Measurements from ENCODE around the gene IGF1R.

The IGF1R gene

DNA sequence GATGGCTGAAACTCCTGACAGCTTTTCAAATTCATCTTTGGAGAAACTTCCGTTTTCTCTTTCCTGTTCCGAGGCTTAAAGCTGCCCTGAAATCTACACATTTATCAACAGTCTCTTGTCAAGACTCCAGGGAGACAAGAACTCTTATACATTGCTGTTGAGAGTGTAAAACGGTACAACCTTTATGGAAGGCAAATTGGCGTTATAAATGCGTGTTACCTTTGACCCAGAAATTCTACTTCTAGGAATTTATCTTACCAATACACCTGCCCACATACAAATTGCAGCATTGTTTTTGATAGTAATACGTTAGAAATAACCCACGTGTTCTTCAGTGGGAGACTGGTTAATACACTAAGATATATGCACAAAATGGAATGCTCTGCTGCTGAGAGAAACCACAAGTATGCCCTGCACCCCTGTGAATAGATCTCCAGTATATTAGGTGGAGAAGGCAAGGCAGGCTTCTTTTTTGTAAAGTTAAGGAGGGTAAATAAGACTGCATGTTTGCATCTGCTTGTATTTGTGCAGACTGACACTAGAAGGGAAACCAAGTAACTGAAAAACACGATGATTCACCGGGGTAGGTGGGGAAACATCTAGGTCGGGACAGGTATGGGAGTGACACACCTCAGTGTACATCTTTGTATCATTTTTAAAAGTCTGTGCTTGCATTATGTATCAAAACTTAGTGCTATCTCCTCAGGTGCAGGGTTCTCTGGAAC lies 97.5 kb downstream of the IGF1R start:
- DNase-seq (ENCODE audit: low read depth in 2 of 2): no peak

DNA sequence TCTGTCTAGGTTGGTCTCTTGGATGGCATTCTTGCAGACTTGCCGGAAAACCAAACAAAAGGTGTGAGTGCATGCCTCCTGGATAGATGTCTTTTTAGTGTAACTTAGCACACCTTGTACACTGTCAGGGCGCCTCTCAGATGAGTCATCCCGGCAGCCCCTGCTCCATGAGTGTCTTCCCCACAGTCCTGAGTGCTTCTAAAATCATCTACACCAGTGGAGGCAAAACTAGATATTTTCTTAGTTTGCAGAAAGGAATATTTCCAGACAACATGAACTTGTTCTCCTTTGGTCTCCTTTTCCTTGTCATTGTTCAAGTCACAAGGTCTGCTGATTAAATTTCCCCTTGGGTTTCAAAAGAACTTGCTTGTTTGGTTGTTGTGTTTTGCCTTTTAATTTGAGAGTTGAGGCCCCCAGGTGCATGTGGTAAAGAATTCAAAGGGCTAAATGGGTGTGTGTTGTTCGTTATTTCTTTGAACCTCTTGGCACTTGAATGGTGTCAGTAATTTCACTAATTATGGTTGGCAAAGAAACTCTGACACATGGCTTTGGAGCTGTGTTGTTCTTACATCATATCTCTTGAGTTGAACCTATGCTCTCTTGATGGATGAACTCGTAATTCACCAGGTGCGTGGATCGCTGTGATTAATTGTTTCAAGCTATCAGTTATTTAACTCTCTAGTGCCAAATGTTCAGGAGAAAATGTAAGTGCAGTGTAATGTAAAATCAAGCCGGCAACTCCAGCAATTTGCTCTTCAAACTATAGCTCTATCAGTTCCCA lies 98.2 kb downstream of the IGF1R start:
- no peak for DNase-seq (ENCODE audit: low read depth in 2 of 2)

DNA sequence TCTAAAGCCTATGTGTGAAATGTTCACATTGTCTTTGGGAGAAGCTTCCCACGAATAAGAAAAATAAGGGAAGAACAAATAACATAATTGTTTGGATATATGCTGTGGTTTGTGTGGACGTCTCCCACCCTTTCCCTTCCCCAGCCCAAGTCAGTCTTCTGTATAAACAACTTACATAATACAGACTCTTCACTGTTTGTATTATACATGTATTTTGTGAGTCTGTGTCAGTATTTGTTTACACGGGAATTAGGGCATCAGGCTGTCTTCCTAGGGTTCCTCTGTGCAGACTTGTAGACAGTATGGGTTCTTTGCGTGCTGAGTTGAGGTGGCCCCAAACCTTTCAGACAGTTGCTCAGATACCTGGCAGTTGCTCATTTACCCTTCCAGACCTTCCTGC lies 103.4 kb downstream of the IGF1R start:
- no peak for DNase-seq (ENCODE audit: low read depth in 2 of 2)

DNA sequence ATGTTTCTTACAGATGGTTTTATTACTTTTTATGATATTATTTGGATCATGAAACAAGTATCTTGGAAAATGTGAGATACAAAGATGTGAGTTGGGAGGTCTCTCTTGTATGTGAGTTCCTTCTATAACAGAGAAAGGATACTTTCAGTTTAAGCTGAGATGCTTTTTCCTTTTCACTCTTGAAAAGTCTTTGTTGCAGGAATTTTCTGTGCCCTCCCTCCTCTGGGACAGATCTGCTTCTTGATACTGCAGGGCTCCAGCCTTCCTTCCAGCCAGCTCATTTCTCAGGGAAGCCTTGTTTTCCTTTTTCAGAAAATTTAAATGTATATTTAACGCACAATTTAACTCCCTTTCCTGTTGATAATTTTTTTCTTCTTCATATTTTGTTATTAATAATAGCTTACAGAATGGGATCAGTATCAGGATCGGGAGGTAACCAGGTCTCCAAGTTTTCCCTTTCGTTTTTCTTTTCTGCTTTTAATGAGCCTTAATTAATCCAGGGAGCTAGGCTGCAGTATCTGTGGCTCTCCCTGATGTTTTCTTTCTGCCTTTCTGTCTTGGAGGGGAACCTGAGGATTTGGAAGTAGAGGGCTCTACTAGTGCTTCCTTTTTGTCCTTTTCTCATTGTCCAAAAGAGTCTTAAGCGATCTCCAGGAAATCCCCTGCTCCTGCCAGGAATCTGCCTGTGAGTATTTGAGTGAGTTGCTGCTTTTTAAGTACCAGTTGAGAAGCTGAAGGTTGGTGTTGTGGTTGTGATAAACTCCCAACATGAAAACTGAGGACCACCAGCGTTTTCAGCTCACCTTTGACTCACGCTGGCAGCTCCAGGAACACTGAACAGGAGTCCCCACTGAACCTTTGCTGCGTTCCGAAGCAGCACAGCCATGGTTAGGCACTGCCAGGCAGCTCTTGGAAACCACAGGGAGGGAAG lies 105.7 kb downstream of the IGF1R start:
- DNase-seq (ENCODE audit: low read depth in 2 of 2): no peak

DNA sequence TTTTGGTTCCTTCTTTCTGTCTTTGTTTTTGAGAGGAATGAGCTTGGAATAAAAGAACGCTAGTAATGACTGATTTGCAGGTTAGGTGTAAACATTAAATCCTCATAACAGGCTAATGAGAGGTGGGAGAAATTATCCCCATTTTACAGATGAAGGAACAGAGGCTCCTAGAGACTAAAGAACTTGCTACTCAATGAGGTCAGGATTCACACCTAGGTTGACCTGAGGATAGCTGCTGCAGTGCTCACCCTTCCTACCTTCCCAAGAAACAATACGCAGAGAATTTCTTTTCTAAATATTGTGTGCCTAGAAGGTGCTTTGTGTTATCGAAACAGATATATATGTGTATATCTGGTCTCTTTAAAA lies 106.3 kb downstream of the IGF1R start:
- DNase-seq (ENCODE audit: low read depth in 2 of 2): no peak

DNA sequence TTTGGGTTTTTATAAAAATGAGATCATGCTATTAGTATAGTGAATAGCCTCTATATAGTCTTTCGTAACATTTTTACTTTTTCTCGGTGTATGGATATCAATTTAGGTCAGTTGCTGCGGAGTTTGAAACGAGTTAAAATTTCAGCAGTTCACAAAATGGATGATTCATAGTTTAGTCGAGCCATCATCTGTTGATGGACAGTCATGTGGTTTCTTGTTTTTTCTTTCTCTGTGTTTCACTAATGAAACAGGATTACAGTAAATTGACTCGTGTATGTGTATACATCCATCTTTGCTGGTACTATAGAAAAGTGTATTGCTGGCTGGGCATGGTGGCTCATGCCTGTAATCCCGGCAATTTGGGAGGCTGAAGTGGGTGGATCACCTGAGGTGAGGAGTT lies 106.8 kb downstream of the IGF1R start:
- no peak for DNase-seq (ENCODE audit: low read depth in 2 of 2)

DNA sequence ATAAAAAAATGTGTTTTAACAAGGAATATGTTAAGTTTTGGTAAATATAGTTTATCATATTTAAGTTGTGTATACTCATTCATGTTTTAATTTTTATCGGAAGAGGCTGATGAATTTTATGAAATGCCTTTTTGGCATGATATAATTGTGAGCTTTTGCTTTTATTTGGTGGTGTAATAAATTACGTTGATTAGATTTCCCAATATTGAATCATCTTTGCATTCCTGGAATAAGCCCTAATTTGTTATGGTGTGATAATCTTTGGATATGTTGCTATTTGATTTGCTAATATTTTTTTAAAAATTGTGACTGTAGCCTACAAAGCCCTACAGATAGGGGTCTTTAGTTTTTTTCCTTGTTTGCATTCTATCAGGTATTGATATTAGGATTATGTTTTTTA lies 107.4 kb downstream of the IGF1R start:
- DNase-seq (ENCODE audit: low read depth in 2 of 2): no peak

DNA sequence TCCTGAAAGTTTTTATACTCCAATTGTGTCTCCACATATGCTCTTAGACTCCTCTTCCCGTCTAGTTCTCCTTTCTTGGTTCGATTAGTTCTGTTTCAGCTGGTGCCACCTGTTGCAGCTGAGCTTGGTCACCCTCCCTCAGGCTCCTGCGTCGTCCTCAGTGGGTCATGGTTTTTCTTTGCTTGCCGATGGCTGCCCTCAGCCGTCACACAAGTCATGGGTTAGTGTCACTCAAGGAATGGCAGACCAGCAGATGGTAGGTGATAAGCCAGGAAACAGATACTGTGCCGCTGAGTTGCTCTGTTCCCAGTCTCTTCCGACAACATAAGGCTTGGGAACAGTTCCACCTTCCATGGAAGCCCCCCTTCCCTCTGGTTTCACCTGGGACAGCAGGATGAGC lies 109.9 kb downstream of the IGF1R start:
- DNase-seq (ENCODE audit: low read depth in 2 of 2): no peak

DNA sequence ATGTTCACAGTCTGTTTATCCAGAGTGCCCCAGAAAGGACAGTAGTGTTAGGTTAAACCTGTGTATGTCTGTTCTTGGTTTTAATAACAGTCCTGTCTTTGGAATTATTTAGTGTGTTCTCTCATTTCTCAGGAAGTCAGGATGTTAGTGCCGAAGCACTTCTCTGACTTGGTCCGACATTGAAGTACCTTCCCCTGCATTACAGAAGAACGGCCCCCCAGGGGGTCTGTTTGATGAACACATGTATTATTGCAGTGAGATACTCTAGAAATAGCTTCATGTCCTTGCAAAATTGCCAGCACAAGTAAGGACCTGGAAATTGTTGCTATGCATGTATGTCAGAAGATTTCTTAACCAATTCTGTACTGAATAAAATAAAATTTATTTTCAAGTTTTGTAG lies 110.9 kb downstream of the IGF1R start:
- no peak for DNase-seq (ENCODE audit: low read depth in 2 of 2)

DNA sequence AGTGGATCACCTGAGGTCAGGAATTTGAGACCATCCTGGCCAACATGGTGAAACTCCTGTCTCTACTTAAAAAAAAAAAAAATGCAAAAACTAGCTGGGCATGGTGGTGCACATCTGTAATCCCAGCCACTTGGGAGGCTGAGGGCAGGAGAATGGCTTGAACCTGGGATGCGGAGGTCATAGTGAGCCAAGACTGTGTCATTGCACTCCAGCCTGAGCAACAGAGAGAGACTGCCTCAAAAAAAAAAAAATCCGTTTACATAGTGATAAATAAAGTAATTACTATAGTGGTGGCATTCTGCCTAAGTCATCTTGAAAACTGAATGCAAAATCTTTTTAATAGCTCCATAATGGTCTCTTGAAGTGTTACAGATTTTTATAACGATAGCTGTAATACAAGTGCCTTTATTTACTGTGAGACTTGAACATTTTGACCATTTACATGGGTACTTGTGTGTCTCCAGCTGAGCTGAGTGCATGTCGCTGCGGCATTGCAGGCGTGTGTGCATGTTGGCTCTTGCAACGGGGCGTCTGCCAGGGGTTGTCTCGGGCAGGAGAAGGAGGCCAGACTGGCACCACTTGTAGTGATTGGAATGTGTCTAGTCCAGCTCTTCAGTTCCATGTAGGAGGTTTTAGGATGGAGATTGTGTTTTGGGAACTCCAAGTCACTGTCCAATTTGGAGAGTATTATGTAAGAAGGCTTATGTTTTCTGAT lies 111.9 kb downstream of the IGF1R start:
- DNase-seq (ENCODE audit: low read depth in 2 of 2): no peak

DNA sequence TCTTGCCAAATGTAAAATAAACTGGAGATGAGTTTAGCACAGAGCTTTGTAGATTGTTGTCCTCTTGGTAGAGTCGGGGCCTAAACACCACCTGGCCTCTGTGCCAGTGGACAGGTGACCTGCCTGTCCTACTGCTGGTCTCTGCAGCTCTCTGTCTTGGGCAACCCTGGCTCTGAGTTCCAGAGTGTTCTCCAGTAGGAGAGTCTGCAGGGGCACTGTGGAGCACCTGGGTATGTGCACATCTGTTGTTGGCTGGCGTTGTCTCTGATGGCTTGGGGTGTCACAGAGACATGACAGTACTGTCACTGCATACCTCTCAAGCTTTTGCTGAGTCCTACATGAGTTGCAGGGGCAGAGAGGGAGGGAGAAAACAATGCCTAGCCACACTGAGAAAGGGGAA lies 112.6 kb downstream of the IGF1R start:
- DNase-seq (ENCODE audit: low read depth in 2 of 2): no peak

DNA sequence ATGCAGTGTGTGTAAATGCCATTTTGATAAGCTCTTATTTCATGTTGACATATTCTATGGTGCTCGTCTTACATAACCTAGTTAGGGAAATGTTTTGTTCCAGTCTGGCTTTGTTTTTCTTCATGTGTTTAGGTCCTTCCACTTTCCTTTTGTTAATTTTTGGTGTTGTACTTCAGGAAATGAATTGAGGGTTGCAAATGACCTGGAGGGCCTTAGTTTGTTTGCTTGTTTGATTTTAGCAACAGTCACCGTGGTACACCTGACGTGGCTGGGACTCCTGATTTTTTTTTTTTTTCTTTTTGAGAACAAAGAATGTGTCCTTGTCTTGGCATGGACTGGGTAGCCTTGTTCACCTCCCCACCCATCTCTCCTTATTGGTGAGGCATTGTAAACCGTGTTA lies 114.8 kb downstream of the IGF1R start:
- DNase-seq (ENCODE audit: low read depth in 2 of 2): no peak

DNA sequence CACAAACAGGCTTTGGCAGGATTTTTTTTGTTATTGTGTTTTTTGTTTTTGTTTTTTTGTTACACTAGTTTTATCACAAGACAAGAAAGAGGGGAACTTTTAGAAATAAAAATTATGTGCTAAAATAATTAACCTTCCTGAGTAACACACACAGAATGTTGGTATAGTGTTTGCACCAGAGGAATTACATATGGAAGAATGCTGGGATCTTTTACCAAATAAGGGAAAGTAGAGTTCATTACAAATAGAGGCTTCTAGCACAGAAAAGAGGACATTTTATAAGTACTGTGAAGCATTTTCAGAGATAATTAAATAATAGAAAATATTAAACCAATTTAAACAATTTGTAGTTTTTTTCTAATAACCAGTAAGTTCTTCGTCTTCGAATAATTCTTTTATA lies 116.0 kb downstream of the IGF1R start:
- no peak for DNase-seq (ENCODE audit: low read depth in 2 of 2)

DNA sequence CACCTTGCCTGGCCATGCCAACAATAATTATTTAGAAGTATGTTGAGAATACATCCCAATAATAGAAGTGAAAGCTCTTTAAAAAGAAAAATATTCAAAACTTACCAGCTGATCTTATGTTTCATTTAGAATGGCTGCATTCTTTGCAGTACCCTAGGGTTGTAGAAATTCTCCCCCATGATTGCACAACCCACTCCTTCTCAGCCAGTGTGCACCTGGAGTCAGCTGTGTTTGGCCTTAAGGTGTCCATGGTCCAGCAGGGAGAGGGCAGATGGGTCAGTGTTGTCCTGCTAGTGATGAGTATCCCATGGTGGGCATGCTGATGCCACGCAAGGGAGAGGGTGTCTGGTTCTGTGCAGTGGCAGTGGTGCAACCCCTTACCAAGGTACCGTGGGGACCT lies 117.3 kb downstream of the IGF1R start:
- DNase-seq (ENCODE audit: low read depth in 2 of 2): no peak

DNA sequence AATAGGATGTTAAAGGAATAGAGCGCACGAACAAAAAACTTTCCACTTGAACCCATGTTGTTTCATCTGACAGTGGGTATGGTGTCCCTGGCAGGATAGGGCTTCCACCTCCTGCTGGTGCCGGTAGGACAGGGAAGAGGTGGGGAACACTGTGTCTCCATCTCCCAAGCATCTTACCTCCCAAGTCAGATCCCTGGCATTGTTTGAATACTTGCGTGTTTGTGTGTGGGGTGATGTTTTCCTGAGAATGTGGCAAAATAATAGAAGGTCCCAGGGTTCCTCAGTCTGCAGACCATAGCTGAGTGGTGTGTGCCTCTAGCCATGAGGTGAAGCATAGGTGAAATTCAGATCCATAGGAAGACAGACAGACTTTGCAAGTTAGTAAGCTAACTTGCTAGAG lies 119.4 kb downstream of the IGF1R start:
- DNase-seq (ENCODE audit: low read depth in 2 of 2): no peak

DNA sequence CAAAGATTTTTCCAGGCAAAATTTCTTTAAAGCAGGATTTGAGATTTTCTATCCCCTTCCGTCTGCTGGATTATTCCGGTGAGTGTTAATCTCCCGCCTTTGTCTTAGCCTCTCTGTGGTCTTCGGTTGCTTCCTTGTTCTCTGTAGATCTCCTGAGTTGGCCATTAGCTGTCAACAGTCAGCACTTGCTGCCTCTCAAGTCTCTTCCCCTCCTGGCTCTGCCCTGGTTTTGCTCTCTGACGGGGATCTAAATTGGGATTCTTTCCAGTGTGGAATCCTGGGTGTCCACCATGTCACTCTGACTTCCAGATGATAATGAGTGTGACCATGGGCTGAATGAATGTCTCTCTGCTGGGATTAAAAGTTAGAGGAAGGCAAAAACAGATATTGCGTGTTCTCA lies 121.5 kb downstream of the IGF1R start:
- DNase-seq (ENCODE audit: low read depth in 2 of 2): no peak

DNA sequence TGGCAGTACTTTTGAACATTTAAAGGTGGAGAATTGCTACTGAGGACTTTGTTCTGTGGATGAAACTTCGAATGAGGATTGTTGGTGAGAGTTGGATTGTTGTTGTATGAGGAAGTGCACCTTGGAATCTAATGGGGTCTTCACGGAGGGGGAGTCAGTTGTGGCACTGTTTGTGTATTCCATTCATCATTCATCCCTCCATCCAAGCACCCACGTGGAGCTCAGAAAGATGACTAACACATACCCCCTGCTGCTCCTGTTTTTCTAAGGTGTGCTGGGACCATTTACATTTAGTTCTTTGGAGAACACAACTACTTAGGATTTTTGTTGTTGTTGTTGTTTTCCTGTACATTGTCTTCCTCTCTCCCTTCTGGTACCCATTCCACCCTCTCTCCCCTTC lies 122.6 kb downstream of the IGF1R start:
- no peak for DNase-seq (ENCODE audit: low read depth in 2 of 2)

DNA sequence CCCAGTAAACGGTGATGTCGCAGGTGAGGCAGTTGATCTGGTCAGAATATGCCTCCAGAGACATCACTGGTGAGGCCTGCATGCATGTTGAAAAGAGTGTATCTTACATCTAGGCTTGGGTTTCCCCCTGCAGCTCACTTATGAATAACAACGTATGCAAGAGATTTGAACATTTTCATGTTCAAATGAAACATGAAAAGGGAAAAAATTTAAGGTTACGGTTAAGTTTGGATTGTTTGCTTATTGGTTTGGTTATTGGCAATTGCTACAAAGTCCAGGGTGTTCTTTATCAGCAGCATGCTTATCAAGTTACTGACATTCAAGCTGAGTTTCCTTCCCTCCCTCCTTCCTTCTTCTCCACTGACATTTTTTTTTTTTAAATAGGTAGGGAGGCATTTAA lies 123.2 kb downstream of the IGF1R start:
- DNase-seq (ENCODE audit: low read depth in 2 of 2): no peak

DNA sequence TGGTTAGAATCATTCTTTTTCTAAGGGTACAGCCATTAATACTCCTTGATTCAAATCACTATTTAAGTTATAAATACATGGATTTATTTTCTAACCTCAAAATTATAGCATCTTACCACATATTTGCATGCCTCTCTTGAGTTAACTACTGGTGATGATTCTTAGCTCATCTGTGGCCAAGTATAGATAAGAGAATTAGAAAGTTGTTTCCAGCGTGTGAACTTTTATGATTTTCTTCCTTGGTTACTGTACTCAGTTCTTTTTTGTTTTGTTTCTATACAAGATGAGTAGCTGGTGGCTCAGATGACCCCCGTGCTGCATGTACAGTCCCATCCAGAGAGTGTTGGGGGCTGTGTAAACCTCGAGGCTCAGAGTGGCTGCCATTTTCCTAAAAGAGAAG lies 124.6 kb downstream of the IGF1R start:
- no peak for DNase-seq (ENCODE audit: low read depth in 2 of 2)

DNA sequence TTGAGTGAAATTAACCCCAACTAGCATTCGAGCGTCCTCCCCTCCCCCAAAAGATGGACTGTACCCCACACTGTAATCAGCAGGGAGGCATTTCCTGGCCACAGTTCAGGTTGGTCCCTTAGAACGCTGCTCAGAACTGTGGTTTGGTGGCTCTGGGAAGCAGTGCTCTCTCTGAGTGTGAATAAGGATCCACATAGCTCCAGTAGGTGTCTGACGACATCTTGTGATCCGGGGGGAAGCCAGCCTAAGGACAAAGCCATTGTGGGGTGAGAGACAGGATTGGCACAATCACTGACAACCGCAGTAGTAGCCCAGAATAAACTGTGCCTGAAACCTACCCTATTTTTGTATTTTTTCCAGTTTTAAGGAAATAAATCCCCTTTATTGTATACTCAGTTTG lies 125.3 kb downstream of the IGF1R start:
- no peak for DNase-seq (ENCODE audit: low read depth in 2 of 2)

DNA sequence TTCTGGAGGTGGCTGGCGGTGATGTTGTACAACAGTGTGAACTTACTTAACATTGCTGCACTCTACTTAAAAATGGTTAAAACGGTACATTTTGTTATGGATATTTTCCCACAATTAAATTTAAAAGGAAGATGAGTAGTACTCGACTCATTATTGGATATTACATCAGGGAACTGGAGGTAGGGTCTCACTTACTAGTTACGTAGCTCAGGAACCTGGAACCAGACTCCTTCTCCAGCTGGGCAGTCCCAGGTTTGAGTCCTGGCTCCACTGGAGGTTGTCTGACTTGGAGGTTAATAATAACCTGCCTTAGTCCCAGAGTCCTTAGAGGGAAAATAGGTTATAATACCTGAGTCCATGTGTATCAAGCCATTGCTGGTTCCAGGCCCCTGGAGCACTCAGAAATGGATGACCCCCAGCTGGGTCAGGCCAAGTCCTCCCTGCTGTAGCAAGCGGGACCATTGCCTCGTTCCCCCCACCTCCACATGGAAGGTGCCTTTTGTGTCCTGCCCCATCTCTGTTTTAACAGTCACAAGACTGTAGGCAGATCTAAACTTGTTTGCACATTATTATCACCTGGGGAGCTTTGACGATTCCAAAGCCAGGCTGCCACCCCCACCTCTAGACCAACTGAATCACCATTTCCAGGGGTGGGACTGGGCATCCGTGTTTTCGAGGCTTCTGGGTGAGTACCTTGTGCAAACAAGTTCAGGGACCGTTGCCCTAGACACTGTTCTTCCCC lies 126.6 kb downstream of the IGF1R start:
- no peak for DNase-seq (ENCODE audit: low read depth in 2 of 2)

Data from stimulated activated CD4-positive, alpha-beta T cell treated with anti-CD3 and anti-CD28 coated beads, Interleukin-4, amount 100 ng/mL, for 48 hours (primary cell).